GM19324 (cell line): ENCODE data around the gene SEC14L6.
"Not testable (repeated sequence)": the region's sequence is repeated elsewhere in the genome, so short reads cannot be mapped to it uniquely, and the experiment has no call there.

Source experiments
- ATAC-seq: cut with Tn5 transposase; IDR thresholded peaks from one replicate; pipeline ENCODE4 v1.9.1; 2021; ENCODE audit warnings: mild to moderate bottlenecking, moderate library complexity; ENCODE audit not compliant: unreplicated experiment, low FRiP score

SEC14L6 gene

GRCh38 chr22:30541511-30541910 lies 5.0 kb downstream of the SEC14L6 start:
- not testable (repeated sequence) for ATAC-seq

GRCh38 chr22:30539368-30539767 lies 7.2 kb downstream of the SEC14L6 start:
- ATAC-seq, result no peak

GRCh38 chr22:30538280-30538679 lies 8.3 kb downstream of the SEC14L6 start:
- ATAC-seq, result no peak

GRCh38 chr22:30537083-30537731 lies 9.3 kb downstream of the SEC14L6 start:
- ATAC-seq, result no peak

- ATAC-seq, result no peak
These were observed 11.4 kb downstream of the SEC14L6 start for GRCh38 chr22:30535182-30535581.

GRCh38 chr22:30531651-30532608 lies 14.6 kb downstream of the SEC14L6 start:
- no peak for ATAC-seq

- ATAC-seq, result no peak
These were observed 19.9 kb downstream of the SEC14L6 start for GRCh38 chr22:30526656-30527055.

- ATAC-seq, result no peak
These were observed 22.7 kb downstream of the SEC14L6 start for GRCh38 chr22:30523646-30524489.

- ATAC-seq, result no peak
These were observed 25.0 kb downstream of the SEC14L6 start for GRCh38 chr22:30521368-30522156.

- no peak for ATAC-seq
These were observed 26.6 kb downstream of the SEC14L6 start for GRCh38 chr22:30519842-30520425.

- no peak for ATAC-seq
These were observed 29.8 kb downstream of the SEC14L6 start for GRCh38 chr22:30516731-30517130.

- no peak for ATAC-seq
These were observed 30.3 kb downstream of the SEC14L6 start for GRCh38 chr22:30516273-30516672.

- no peak for ATAC-seq
These were observed 32.3 kb downstream of the SEC14L6 start for GRCh38 chr22:30514252-30514651.

GRCh38 chr22:30513462-30513861 lies 33.1 kb downstream of the SEC14L6 start:
- ATAC-seq, result no peak

GRCh38 chr22:30511911-30512310 lies 34.6 kb downstream of the SEC14L6 start:
- no peak for ATAC-seq

GRCh38 chr22:30511109-30511508 lies 35.4 kb downstream of the SEC14L6 start:
- ATAC-seq, result no peak

- no peak for ATAC-seq
These were observed 38.3 kb downstream of the SEC14L6 start for GRCh38 chr22:30508216-30508615.

GRCh38 chr22:30507670-30508069 lies 38.9 kb downstream of the SEC14L6 start:
- ATAC-seq, result no peak

- ATAC-seq, result no peak
These were observed 40.0 kb downstream of the SEC14L6 start for GRCh38 chr22:30506507-30506968.

GRCh38 chr22:30503551-30503950 lies 43.0 kb downstream of the SEC14L6 start:
- no peak for ATAC-seq
